H1 (cell line): ENCODE data around the gene XPO5. TPM values are rescaled to one million over a fixed set of nuclear protein-coding genes. Genes with fewer than 3 reads are reported as not detected.

ENCODE experiments used
- CHD1 ChIP-seq: IDR thresholded peaks from 2 replicates; pipeline ENCODE4 v1.6.1; 2012; ENCODE audit warnings: low read depth, low read length, improper control_type of control experiment
- KDM1A ChIP-seq: fragments of 200-600, 300-600 bp; sonication (generic); IDR thresholded peaks from 2 replicates; pipeline ENCODE4 v1.7.1; 2016; ENCODE audit warnings: mild to moderate bottlenecking, low read length, borderline replicate concordance
- POLR2A ChIP-seq, 2 experiments: IDR thresholded peaks; 1 replicate in 1 of 2; 2 replicates in 1 of 2; pipeline ENCODE4 v1.6.1; 2011; ENCODE audit warnings: low read depth in 2 of 2, low read length in 2 of 2, mild to moderate bottlenecking in 2 of 2; ENCODE audit errors: control extremely low read depth in 1 of 2
- POLR2AphosphoS5 ChIP-seq: IDR thresholded peaks from 2 replicates; pipeline ENCODE4 v1.6.1; 2011; ENCODE audit warnings: low read depth, low read length
- RXRA ChIP-seq: IDR thresholded peaks from 2 replicates; pipeline ENCODE4 v1.6.1; 2011; ENCODE audit warnings: low read depth, mild to moderate bottlenecking, low read length, moderate library complexity; ENCODE audit not compliant: insufficient read depth
- SRF ChIP-seq: IDR thresholded peaks from 2 replicates; pipeline ENCODE4 v1.6.1; 2011; ENCODE audit warnings: mild to moderate bottlenecking, low read depth, low read length, moderate library complexity
- SUZ12 ChIP-seq: fragments of 200-600 bp; sonication (generic); IDR thresholded peaks from 2 replicates; pipeline ENCODE4 v1.6.1; 2012; ENCODE audit warnings: mild to moderate bottlenecking, inconsistent platforms, low read length, moderate library complexity, mixed read lengths
- polyA plus RNA-seq, 7 experiments: library from polyadenylated mRNA; depleted of rRNA in 3 of 7; stranded (reverse) in 5 of 7; unstranded in 2 of 7; fragments of >200 nt in 5 of 7; fragments of 200-250 nt in 2 of 7; gene quantifications; 1 replicate in 5 of 7; 2 replicates in 1 of 7; 4 replicates in 1 of 7; pipeline versions ENCODE4 v1.2.1 to v1.2.3, GENCODE V29; 2011 to 2013; ENCODE audit warnings: missing spikeins in 2 of 7, mixed read lengths in 2 of 7
- total RNA-seq: library from RNA; stranded (reverse); fragmentation: NEBNext Ultra II Directional; extraction: Animal tissue kit (Norgen Biotek cat#: 25700); gene quantifications from 2 replicates; pipeline ENCODE4 v1.2.1, GENCODE V29; 2021

XPO5 gene
- total and polyA plus RNA-seq, 2 of the 8 experiments (the other 6 are each of a cell fraction or from before 2014, with no cell fraction given): 80.6 to 95.7 TPM

GRCh38 chr6:43579171-43579570 is 3.3 kb upstream of the XPO5 start (continued):
- TF ChIP-seq CHD1: no peak
- TF ChIP-seq RXRA: no peak
- no peak for TF ChIP-seq POLR2A (IDR thresholded peaks at IDR 0.05; ENCODE audit: control extremely low read depth in 1 of 2, low read depth in 2 of 2, low read length in 2 of 2)
- no peak for TF ChIP-seq SUZ12
- no peak for TF ChIP-seq SRF
- no peak for TF ChIP-seq KDM1A
- TF ChIP-seq POLR2AphosphoS5: no peak
